GM21825 (cell line): ENCODE measurements around the gene CACNB4.

Experiments used
- ATAC-seq: cut with Tn5 transposase; IDR thresholded peaks from one replicate; pipeline ENCODE4 v1.9.1; 2021; ENCODE audit warnings: mild to moderate bottlenecking, moderate library complexity; ENCODE audit not compliant: unreplicated experiment

The CACNB4 gene

DNA sequence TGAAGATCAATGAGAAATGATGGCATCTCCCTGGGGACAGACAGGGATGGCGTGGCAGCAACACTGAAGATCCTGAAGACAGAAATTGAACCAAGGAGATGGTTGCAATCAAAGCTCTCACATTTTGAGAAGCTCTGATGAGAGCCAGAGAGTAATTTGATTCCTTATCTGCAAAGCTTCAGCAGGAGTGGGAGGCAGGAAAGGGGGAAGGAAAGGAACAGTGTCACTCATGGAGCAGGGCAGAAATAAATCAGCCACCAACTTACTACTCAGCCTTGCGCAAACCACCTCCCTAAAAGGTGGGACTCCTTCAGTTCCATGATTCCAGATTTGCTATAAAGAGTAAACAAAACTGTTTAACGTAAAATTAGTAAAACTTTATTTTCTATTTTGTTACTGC is 119.2 kb downstream of the CACNB4 start:
- no peak for ATAC-seq

GRCh38 chr2:151978709-151979108 is 120.1 kb downstream of the CACNB4 start:
- no peak for ATAC-seq

DNA sequence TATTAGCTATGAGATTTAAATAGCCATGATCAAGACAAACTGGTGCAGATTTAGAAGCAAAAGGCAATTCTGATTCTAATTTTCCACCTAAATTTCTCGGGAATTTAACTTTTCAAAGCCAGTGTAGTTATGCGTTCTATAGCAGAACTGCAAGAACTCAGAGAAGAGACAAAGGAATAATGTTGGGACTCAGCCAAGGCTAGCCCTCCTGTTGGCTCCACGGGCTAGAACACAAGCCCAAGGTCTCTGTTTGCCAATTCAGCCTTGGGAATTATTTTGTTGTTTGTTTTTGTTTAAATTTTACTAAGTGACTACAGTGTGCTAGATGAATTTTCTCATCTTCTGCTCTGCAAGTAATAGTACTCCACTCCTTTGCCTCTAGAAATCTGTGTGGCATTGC is 121.2 kb downstream of the CACNB4 start:
- ATAC-seq: no peak

DNA sequence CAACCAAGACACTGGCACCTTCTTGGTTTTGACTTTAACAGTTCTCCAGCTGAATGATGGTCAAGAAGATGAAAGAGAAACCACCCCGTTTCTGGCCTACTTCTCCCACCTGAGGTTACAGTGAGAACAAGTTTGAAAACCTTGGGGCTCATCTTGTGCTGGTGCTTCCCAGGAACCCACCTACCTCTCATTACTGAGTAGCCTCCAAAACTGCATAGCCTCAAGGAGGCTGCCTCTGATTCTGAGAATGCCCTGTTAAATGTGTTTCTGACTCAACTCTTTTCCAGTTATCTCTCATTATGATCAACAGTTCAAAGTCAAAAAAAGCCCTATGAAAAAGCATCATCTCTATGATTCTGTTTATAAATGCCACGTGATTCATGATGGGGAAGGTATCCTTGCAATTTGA is 121.9 kb downstream of the CACNB4 start:
- peak; percentile 77 for ATAC-seq

- ATAC-seq: no peak
Measured at GRCh38 chr2:151975460-151976414, 123.1 kb downstream of the CACNB4 start.

DNA sequence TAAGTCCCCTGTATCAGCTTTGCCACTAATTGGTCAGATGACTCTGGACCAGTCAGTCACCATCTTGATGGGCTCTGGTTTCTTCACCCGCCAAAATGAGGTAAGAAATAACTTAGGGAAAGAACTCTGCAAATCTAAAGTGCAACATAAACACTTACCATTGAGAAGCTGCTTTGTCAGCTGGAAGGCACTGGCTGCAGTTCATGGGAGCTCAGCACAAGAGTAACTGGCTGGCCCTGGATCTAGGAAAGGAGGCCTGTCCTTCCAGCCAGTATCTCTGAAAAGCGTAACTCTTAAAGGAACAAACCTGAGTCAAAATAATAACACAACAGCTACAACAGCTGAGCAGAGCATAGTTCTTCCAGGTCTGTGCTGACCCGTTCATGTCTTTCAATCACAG is 123.9 kb downstream of the CACNB4 start:
- ATAC-seq: no peak

- ATAC-seq: no peak
Measured at GRCh38 chr2:151973901-151974199, 125.0 kb downstream of the CACNB4 start.

GRCh38 chr2:151973013-151973900 is 125.6 kb downstream of the CACNB4 start:
- no peak for ATAC-seq

GRCh38 chr2:151972241-151973012 is 126.4 kb downstream of the CACNB4 start:
- ATAC-seq: no peak

DNA sequence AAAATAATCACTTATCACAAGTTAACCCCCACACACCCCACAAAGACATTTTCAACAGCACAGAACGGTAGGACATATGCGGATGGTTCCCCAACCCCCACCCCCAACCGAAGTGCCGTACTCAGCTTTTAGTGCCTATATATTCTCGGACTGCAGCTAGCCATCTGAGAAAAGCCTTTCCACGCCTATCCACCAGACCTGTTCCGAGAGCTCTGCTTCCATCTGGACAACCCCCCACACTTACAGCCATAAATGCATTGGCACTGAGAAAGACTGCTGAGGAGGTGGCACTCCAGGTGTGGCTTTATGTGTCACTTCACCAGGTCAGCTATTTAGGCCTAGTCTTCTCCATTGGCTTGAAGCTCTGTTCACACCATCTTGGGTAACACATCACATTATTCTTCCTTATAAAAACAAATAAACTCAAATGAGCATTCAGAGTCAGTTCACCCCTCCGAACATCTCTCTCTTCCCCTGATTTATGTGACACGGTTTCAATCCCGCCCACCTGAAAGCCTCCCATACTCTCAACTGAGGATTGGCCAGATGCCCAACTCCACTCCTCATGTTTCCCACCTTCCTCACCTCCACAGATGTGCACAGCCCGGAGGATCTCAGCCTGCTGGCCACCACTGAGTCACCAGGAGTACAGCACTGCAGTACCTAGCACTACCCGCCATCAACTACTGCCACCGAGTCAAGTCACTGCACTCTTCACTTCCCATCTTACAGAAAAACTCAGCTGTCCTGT is 127.4 kb downstream of the CACNB4 start:
- no peak for ATAC-seq

GRCh38 chr2:151968770-151969470 is 129.9 kb downstream of the CACNB4 start:
- no peak for ATAC-seq

DNA sequence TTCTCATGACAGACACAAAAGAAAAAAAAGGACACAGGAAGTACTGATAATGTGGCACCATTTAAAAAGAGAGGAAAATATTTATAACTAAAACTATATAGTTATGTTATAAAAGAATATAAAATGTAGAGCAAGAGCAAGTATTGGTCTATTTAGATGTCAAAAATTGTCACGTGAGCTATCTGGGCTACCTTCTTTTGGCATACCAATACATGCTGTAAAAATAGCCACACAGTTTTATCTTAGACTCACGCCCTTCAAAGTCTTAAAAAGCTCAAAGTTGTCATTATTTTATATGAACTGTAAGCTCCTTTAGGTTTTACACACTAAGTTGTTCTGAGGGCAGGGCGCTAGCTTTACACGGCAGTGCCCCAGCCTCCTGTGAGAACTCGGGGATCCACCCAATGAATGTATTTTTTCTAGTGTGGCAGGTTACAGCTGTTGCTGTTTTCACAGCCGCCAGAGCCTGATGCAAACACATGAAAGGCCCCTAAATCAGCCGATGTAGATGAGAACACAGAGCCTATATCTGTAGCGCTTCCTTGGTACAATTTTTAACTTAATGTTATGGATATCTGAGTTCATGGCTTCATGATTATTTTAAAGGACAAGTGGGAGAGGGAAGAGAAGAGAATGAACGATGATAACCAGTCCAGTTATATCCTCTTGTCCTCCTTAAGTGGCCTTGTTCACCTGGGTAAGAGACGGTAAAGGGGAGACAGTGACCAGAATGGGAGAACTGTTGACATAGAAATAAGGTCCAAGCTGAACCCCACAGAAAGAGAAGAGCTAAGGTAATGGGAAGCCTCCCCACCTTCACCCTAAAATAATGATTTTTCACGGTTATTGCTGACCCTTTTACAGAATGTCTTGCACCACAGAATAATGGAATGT is 130.8 kb downstream of the CACNB4 start:
- no peak for ATAC-seq

- ATAC-seq: no peak
Measured at GRCh38 chr2:151965884-151966283, 133.0 kb downstream of the CACNB4 start.

DNA sequence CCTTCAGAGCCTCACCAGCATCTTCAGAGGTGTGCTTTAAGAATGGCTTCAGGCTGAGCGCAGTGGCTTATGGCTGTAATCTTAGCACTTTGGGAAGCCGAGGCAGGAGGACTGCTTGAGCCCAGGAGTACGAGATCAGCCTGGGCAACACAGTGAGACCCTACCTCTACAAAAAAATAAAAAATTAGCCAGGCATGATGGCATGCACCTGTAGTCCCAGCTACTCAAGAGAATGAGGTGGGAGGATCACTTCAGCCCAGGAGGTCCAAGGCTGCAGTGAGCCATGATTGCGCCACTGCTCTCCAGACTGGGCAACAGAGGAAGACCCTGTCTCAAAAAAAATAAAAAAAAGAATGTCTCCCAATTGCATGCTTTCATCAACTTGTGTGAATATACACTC is 137.3 kb downstream of the CACNB4 start:
- ATAC-seq: no peak

- no peak for ATAC-seq
Measured at GRCh38 chr2:151959238-151959637, 139.6 kb downstream of the CACNB4 start.

- ATAC-seq: no peak
Measured at GRCh38 chr2:151953467-151953866, 145.4 kb downstream of the CACNB4 start.

DNA sequence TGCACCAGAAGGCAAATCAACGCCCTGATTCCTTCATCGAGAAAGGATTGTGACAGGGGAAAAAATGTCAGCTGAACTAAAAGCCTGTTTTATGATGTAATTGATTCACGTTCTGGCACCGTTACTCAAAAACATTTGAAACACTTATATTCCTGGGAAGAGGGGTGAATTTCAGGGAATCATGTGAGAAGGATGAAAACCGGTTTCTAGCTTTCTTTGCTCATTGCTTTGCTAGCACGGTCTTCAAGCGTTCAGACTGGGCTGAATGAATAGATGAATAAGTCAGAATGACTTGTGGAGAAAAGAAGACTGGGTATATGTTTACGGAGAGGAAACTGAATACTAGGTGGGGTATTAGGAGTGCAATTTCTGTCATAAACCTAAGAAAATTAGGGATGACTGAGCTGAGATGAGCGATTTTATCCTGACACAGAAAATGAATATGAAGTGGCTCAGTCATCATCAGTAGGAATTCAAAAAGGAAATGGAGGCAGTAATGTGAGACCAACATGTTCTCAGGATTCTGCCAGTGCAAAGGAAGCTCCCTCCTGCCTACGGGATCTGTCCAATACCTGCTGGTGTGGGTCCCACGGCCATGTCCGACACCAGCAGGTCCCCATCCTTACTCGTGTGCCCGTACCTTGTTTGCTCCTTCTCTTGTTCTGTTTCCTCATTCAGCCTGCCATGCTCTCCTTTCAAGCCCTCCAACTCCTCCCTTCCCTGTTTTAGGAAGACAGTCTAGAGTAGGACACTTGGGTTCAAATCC is 146.0 kb downstream of the CACNB4 start:
- ATAC-seq: no peak

- ATAC-seq: peak; percentile 39
Measured at GRCh38 chr2:151947813-151948165, 151.1 kb downstream of the CACNB4 start.
